Motor neuron (in vitro differentiated cells): Measurements from ENCODE around the gene PRODH2. TPM values are rescaled to one million over a fixed set of nuclear protein-coding genes. Genes with fewer than 3 reads are reported as not detected.

Experiments
- ATAC-seq, 8 experiments: fragments of 200-7000 bp; cut with Tn5 transposase; replicated peaks in 6 of 8; 2 replicates each; pipeline ENCODE4 v1.8.0; 2021; ENCODE audit warnings: mild to moderate bottlenecking in 8 of 8, moderate library complexity in 8 of 8
- H3K27ac ChIP-seq, 2 donors: fragments of 250-450 bp; sonication (Bioruptor Pico); 2 replicates each; pipeline ENCODE4 v1.9.0; 2021; ENCODE audit warnings: antibody characterized with exemption in 2 of 2, mild to moderate bottlenecking in 2 of 2, moderate library complexity in 1 of 2
- H3K4me1 ChIP-seq, 2 donors: fragments of 250-450 bp; sonication (Bioruptor Pico); replicated peaks in 1 of 2; 2 replicates each; pipeline ENCODE4 v1.6.1; 2021; ENCODE audit warnings: antibody characterized with exemption in 2 of 2, mild to moderate bottlenecking in 2 of 2, moderate library complexity in 1 of 2
- H3K4me3 ChIP-seq, 5 donors: fragments of 250-450 bp; sonication (Bioruptor Pico); 2 replicates each; pipeline ENCODE4 v1.9.0; 2021; ENCODE audit warnings: antibody characterized with exemption in 5 of 5, mild to moderate bottlenecking in 5 of 5, moderate library complexity in 4 of 5
- WGBS, 10 experiments: fragments of 450-650 bp; shearing (Covaris generic); methylation state at CpG; one replicate each; pipeline ENCODE4 v1.0.0; 2022; 5-methylcytosine and 5-hydroxymethylcytosine counted together
- in situ Hi-C, 9 experiments: fragments of 400-800 bp; cut with MboI; loops; one replicate each; pipeline ENCODE4 v1.15.0; 2021; ENCODE audit warnings: low sequenced_read_pairs in 9 of 9, low pct_unique_long_range_greater_than_20kb in 2 of 9; ENCODE audit not compliant: unreplicated experiment in 9 of 9
- total RNA-seq, 8 experiments: library from RNA; unstranded; fragments of 300-600 nt; gene quantifications; 2 replicates each; pipeline versions ENCODE4 v1.2.3 to v1.2.4, GENCODE V29; 2022

The PRODH2 gene
- total RNA-seq, 8 experiments from 2014 or later: 0.52 TPM; not detected in 7

DNA sequence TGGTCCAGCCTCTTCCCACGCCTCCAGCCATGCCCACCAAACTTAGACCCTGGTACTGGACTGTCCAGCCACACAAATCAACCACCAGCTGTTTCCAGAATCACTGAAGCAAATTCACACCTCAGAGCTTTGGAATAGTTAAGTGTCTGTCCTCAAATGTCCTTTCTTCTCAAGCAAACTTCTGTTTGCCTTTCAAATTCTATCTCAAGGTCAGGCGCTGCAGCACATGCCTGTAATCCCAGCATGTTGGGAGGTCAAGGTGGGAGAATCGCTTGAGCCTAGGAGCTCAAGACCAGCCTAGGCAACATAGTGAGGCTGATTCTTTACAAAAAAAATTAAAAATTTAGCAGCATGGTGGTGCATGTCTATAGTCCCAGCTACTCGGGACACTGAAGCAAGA is 19.4 kb upstream of the PRODH2 start:
- WGBS, 10 experiments: 0 to 83% (median 37%) methylated on average over 1 to 3 of the region's 4 CpGs; no CpG with 5 or more reads in 2 of the 10 experiments
- no peaks in the 10 kb centered on the region for H3K4me1 ChIP-seq
- H3K27ac ChIP-seq: no peak overlapping the region
- in situ Hi-C loops: no loop called here
- ATAC-seq: no peak
- H3K4me3 ChIP-seq: no peak overlapping the region

- H3K4me3 ChIP-seq: no peak overlapping the region
- no peaks in the 10 kb centered on the region for H3K4me1 ChIP-seq
- in situ Hi-C loops: no loop called here
- no peak overlapping the region for H3K27ac ChIP-seq
- no peak for ATAC-seq
- WGBS, 10 experiments: 27 to 90% (median 40%) methylated on average over 1 to 6 of the region's 18 CpGs; no CpG with 5 or more reads in 3 of the 10 experiments
These were observed 18.3 kb upstream of the PRODH2 start for GRCh38 chr19:35830986-35831385.

DNA sequence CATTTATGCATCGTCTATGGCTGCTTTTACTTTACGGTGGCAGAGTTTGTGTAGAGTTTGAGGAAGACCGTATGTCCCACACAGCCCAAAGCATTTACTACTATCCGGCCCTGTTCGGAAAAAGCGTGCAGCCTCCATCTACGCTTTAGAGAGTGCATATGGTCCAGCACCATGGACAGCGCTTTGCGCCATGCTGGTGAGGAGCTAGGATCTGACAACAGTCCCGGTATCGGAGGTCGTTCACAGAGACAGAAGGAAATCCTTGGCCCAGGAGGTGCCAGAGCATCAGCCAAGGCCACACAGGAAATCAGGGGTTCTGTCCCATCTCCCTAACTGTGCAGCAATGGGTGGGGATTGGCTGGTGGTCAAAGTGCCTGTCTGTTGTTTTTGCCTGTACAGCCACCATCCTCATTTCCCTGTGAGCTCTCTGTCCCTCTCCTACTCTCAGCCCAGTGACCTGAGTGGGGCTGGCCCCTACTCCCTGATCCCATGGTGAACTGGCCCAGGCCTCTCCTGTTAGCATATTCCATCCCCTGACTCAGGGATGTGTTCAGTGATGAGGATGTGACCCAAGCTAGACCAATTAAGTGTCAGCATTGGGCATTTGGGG is 16.2 kb upstream of the PRODH2 start:
- in situ Hi-C loops: no loop called here
- peak; percentile 61 to 91 (median 82) for ATAC-seq
- no peaks in the 10 kb centered on the region for H3K4me1 ChIP-seq
- H3K4me3 ChIP-seq: no peak overlapping the region
- H3K27ac ChIP-seq: no peak overlapping the region
- WGBS, 10 experiments: 0 to 37% (median 7%) methylated on average over 4 to 10 of the region's 12 CpGs; no CpG with 5 or more reads in 1 of the 10 experiments

DNA sequence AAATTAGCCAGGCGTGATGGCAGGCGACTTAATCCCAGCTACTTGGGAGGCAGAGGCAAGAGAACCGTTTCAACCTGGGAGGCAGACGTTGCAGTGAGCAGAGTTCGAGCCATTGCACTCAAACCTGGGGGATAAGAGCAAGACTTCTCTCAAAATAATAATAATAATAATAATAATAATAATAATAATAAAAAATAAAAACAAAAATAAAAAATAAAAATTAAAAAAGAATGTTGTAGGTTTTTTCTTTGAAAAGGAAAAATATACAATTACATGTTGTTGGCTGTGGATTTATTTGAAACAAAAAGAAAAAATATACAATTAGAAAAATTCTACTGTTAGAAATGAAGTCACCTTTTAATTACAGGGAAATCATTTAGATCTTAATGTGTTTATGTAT is 11.5 kb upstream of the PRODH2 start:
- in situ Hi-C loops: no loop called here
- no peak for ATAC-seq
- WGBS, 10 experiments: 35 to 88% (median 69%) methylated on average over 2 to 5 of the region's 5 CpGs; no CpG with 5 or more reads in 2 of the 10 experiments
- Histone ChIP-seq H3K4me3 (no peak overlapping the region), H3K4me1 (peaks cover 0 to 7% of the 10 kb centered on the region in 2 donors), H3K27ac (no peak overlapping the region)

DNA sequence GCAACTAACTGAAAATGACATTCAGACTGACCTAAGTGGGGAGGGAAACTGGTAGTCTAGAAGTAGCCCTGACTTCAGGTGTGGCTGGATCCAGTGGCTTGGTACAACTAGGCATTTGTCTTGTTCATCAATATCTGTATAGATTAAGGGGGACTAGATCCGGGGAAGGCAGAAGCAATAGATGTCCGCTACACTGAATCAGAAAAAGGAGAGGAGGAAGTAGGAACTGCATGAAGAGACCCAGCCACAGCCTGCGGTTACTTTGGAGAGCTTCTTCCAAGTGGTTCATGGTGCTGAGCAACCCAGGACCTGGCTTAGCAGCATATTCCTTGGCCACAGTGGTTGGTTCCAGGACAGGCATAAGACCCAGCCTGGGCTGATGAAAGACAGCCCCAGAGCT is 9.9 kb upstream of the PRODH2 start:
- H3K27ac ChIP-seq: no peak overlapping the region
- WGBS, 10 experiments: 40 to 100% (median 73%) methylated on average over 1 to 3 of the region's 3 CpGs; no CpG with 5 or more reads in 3 of the 10 experiments
- ATAC-seq: no peak
- in situ Hi-C loops: no loop called here
- H3K4me3 ChIP-seq: no peak overlapping the region
- peaks cover 0 to 7% of the 10 kb centered on the region in 2 donors for H3K4me1 ChIP-seq

GRCh38 chr19:35818445-35818844 is 5.8 kb upstream of the PRODH2 start:
- H3K4me3 ChIP-seq: no peak overlapping the region
- in situ Hi-C loops: no loop called here
- H3K4me1 ChIP-seq: peaks cover 0 to 7% of the 10 kb centered on the region in 2 donors
- 0 to 67% (median 31%) methylated on average over 1 to 3 of the region's 3 CpGs; no CpG with 5 or more reads in 4 of the 10 experiments for WGBS, 10 experiments
- H3K27ac ChIP-seq: no peak overlapping the region
- no peak for ATAC-seq

- ATAC-seq: no peak
- Histone ChIP-seq H3K4me1 (peaks cover 0 to 7% of the 10 kb centered on the region in 2 donors), H3K27ac (no peak overlapping the region), H3K4me3 (no peak overlapping the region)
- in situ Hi-C loops: no loop called here
- 50 to 100% (median 80%) methylated on average over 1 to 6 of the region's 9 CpGs; no CpG with 5 or more reads in 1 of the 10 experiments for WGBS, 10 experiments
These were observed 4.2 kb upstream of the PRODH2 start for GRCh38 chr19:35816846-35817245.

GRCh38 chr19:35816262-35816661 is 3.6 kb upstream of the PRODH2 start:
- H3K27ac ChIP-seq: no peak overlapping the region
- no peak for ATAC-seq
- H3K4me1 ChIP-seq: peaks cover 0 to 7% of the 10 kb centered on the region in 2 donors
- in situ Hi-C loops: no loop called here
- 0 to 63% (median 40%) methylated on average over 1 to 6 of the region's 6 CpGs; no CpG with 5 or more reads in 3 of the 10 experiments for WGBS, 10 experiments
- H3K4me3 ChIP-seq: no peak overlapping the region

DNA sequence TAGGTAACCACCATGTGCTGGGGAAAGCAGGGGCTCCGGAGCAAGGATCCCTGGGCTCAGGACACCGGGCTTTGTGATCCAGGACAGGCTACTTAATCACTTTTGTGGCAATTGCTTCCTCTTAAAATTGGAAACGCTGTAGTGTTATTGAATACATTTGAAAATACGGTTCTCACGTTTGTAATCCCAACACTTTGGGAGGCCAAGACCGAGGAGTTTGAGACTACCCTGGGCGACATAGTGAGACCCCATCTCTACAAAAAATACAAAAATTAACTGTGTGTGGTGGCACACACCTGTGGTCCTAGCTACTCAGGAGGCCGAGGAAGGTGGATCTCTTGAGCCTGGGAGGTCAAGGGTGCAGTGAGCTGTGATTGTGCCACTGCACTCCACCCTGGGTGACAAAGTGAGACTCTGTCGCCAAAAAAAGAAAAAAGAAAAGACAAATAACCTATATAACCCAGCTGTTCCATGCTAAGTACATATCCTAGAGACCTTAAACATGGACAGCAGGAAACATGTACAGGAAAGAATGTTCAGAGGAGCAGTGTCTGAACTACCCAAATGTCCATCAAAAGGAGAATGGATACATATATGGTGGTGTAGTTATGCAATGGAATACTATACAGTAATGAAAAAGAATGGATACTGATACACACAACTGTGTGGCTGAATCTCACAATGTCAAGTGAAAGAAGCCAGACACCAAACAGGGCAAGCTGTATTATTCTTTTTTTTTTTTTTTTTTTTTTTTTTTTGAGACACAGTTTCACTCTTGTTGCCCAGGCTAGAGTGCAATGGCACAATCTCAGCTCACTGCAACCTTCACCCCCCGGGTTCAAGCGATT is 622 bp upstream of the PRODH2 start:
- Histone ChIP-seq H3K4me1 (no peaks in the 10 kb centered on the region), H3K27ac (no peak overlapping the region), H3K4me3 (no peak overlapping the region)
- no peak for ATAC-seq
- in situ Hi-C loops: no loop called here
- 46 to 93% (median 68%) methylated on average over 1 to 10 of the region's 11 CpGs; no CpG with 5 or more reads in 3 of the 10 experiments for WGBS, 10 experiments

GRCh38 chr19:35811317-35812219 is 1.1 kb downstream of the PRODH2 start:
- Histone ChIP-seq H3K4me1 (no peaks in the 10 kb centered on the region), H3K27ac (no peak overlapping the region), H3K4me3 (no peak overlapping the region)
- ATAC-seq: peak in 3 of 8 experiments; percentile 9 to 24 (median 23)
- WGBS, 10 experiments: 40 to 84% (median 47%) methylated on average over 1 to 9 of the region's 18 CpGs; no CpG with 5 or more reads in 7 of the 10 experiments
- in situ Hi-C loops: no loop called here

GRCh38 chr19:35807633-35808032 is 5.0 kb downstream of the PRODH2 start:
- no peak for ATAC-seq
- Histone ChIP-seq H3K27ac (no peak overlapping the region), H3K4me3 (no peak overlapping the region), H3K4me1 (no peaks in the 10 kb centered on the region)
- in situ Hi-C loops: no loop called here
- WGBS, 10 experiments: 20 to 95% (median 66%) methylated on average over 1 to 5 of the region's 5 CpGs; no CpG with 5 or more reads in 2 of the 10 experiments

DNA sequence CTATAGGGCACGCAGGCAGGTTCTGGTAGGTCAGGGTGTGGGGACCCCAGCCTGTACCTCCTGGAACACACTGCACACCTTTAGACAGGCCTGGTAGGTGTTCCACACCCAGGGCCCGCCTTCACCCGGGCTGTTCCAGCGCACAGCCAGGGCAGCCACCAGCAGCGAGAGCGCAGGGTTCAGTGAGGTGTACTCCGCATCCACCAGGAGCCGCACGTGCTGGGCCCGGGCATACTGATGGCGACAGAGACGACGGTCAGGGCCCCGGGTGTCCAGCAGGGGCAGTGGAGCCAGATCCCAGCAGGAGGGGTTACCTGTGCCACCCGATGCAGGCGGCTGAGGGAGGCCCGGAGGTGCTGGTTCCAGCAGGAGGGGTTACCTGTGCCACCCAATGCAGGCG is 6.0 kb downstream of the PRODH2 start:
- 80 to 82% (median 80%) methylated on average over 1 to 2 of the region's 18 CpGs; no CpG with 5 or more reads in 7 of the 10 experiments for WGBS, 10 experiments
- no peak overlapping the region for H3K4me3 ChIP-seq
- ATAC-seq: no peak
- in situ Hi-C loops: no loop called here
- H3K27ac ChIP-seq: no peak overlapping the region
- H3K4me1 ChIP-seq: no peaks in the 10 kb centered on the region
